HEK293T (cell line): ENCODE measurements around the gene GRPEL2.
"Not testable (repeated sequence)": the region's sequence is repeated elsewhere in the genome, so short reads cannot be mapped to it uniquely, and the experiment has no call there.

Experiments
- CTCF ChIA-PET: fragments of 350-600 bp; formaldehyde crosslinking; extraction: SDS; loops from one replicate; lab custom pipeline; 2021; ENCODE audit warnings: antibody characterized with exemption, inconsistent platforms; lab: Yijun Ruan, JAX
- POLR2A ChIA-PET: fragments of 350-600 bp; formaldehyde crosslinking; extraction: SDS; loops from one replicate; lab custom pipeline; 2020; ENCODE audit warnings: antibody characterized with exemption, inconsistent platforms; lab: Yijun Ruan, JAX
- DNase-seq: peaks from one replicate; pipeline ENCODE4 v3.0.0; 2012; ENCODE audit warnings: mixed read lengths; ENCODE audit errors: extremely low spot score
- ARNT ChIP-seq: fragments of 450-650 bp; IDR thresholded peaks from 2 replicates; pipeline ENCODE4 v1.6.1; 2017; ENCODE audit warnings: mild to moderate bottlenecking
- BHLHE40 ChIP-seq: fragments of 450-650 bp; IDR thresholded peaks from 2 replicates; pipeline ENCODE4 v1.6.1; 2016; ENCODE audit warnings: mild to moderate bottlenecking, moderate library complexity, borderline replicate concordance
- CTBP1 ChIP-seq: fragments of 450-650 bp; IDR thresholded peaks from 2 replicates; pipeline ENCODE4 v1.6.1; 2016; ENCODE audit warnings: borderline replicate concordance
- ELF4 ChIP-seq: fragments of 450-650 bp; IDR thresholded peaks from 2 replicates; pipeline ENCODE4 v1.6.1; 2017; ENCODE audit warnings: antibody characterized with exemption
- FOXA1 ChIP-seq: fragments of 450-650 bp; IDR thresholded peaks from 2 replicates; pipeline ENCODE4 v1.6.1; 2016; ENCODE audit warnings: mild to moderate bottlenecking
- FOXK2 ChIP-seq: fragments of 450-650 bp; IDR thresholded peaks from 2 replicates; pipeline ENCODE4 v1.6.1; 2016; ENCODE audit warnings: mild to moderate bottlenecking
- FOXM1 ChIP-seq: fragments of 450-650 bp; IDR thresholded peaks from 2 replicates; pipeline ENCODE4 v1.6.1; 2017; ENCODE audit warnings: mild to moderate bottlenecking, borderline replicate concordance
- HDGF ChIP-seq: fragments of 450-650 bp; IDR thresholded peaks from 2 replicates; pipeline ENCODE4 v1.6.1; 2017; ENCODE audit warnings: antibody characterized with exemption, borderline replicate concordance
- L3MBTL2 ChIP-seq: fragments of 450-650 bp; conservative IDR thresholded peaks from 2 replicates; pipeline ENCODE4 v1.6.1; 2016; ENCODE audit warnings: mild to moderate bottlenecking
- LEF1 ChIP-seq: fragments of 450-650 bp; IDR thresholded peaks from 2 replicates; pipeline ENCODE4 v1.6.1; 2017; ENCODE audit warnings: mild to moderate bottlenecking, borderline replicate concordance
- NFRKB ChIP-seq: fragments of 450-650 bp; IDR thresholded peaks from 2 replicates; pipeline ENCODE4 v1.6.1; 2016; ENCODE audit warnings: mild to moderate bottlenecking, moderate library complexity
- SP1 ChIP-seq: fragments of 450-650 bp; IDR thresholded peaks from 2 replicates; pipeline ENCODE4 v1.6.1; 2017
- SUZ12 ChIP-seq: fragments of 450-650 bp; IDR thresholded peaks from 2 replicates; pipeline ENCODE4 v1.6.1; 2016; ENCODE audit warnings: mild to moderate bottlenecking
- TARDBP ChIP-seq: fragments of 450-650 bp; IDR thresholded peaks from 2 replicates; pipeline ENCODE4 v1.6.1; 2016
- ZNF384 ChIP-seq: fragments of 450-650 bp; IDR thresholded peaks from 2 replicates; pipeline ENCODE4 v1.6.1; 2016
- TF ChIP-seq, protein P1 (sequence below): fragments of 450-650 bp; IDR thresholded peaks from 2 replicates; pipeline ENCODE4 v1.6.1; 2016

The GRPEL2 gene

DNA sequence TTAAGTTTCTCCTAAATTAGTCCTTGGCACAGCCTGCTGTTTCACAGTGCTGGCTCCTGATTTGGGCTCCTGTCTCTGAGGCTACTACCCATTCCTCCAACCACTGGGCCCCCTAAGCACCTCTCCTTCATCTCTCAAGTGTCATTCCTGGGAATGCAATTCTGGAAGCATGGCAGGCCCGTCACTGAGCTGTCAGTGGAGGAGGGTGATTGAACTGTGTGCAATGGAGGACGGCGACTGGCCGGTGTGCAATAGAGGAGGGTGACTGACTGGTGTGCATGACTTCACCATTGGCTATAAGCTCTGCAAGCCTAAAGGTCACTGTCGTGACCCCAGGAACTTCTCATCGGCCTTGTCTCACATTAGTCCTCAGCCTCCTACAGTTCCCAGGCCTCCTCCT lies 46.2 kb downstream of the GRPEL2 start:
- CTCF ChIA-PET = interaction anchor here (0.7 kb wide), 1 partner anchor 42 kb away, joined by 3 read pairs; no protein-coding TSS in a partner anchor

DNA sequence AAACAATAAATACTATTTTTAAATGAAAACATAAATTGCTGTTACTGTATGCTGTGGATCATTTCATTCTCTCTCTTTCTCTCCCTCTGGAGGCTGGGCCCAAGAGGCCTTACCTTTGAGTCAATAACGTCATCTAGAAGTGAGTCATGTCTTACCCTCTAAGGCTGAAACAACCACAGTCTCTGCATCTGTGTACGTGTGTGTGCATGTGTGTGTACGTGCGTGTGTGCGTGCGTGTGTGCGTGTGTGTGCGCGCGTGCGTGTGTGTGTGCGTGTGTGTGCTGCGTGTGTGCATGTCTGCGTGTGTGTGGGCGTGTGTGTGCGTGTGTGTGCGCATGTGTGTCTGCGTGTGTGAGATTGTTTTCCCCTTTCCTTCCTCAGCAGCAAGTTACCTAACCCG lies 47.4 kb downstream of the GRPEL2 start:
- TF ChIP-seq, protein P1, sequence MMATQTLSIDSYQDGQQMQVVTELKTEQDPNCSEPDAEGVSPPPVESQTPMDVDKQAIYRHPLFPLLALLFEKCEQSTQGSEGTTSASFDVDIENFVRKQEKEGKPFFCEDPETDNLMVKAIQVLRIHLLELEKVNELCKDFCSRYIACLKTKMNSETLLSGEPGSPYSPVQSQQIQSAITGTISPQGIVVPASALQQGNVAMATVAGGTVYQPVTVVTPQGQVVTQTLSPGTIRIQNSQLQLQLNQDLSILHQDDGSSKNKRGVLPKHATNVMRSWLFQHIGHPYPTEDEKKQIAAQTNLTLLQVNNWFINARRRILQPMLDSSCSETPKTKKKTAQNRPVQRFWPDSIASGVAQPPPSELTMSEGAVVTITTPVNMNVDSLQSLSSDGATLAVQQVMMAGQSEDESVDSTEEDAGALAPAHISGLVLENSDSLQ = no peak
- TF ChIP-seq NFRKB = no peak
- no peak for TF ChIP-seq HDGF
- TF ChIP-seq BHLHE40 = no peak
- TF ChIP-seq SP1 = no peak
- no peak for TF ChIP-seq CTBP1
- no peak for TF ChIP-seq ELF4
- TF ChIP-seq ARNT = no peak
- no peak for TF ChIP-seq FOXA1
- no peak for TF ChIP-seq ZNF384
- no peak for TF ChIP-seq TARDBP
- TF ChIP-seq L3MBTL2 = no peak
- TF ChIP-seq LEF1 = no peak
- TF ChIP-seq FOXK2 = no peak
- TF ChIP-seq SUZ12 = no peak
- TF ChIP-seq FOXM1 = no peak
- POLR2A ChIA-PET = no interaction called here
- CTCF ChIA-PET = no interaction called here
- no peak for DNase-seq

More for the DNA sequence above, 46.2 kb downstream of the GRPEL2 start:
- TF ChIP-seq BHLHE40 = no peak
- no peak for TF ChIP-seq CTBP1
- no peak for TF ChIP-seq TARDBP
- TF ChIP-seq NFRKB = no peak
- TF ChIP-seq L3MBTL2 = no peak
- TF ChIP-seq ELF4 = no peak
- TF ChIP-seq SP1 = no peak
- TF ChIP-seq SUZ12 = no peak
- no peak for TF ChIP-seq LEF1
- TF ChIP-seq FOXM1 = no peak
- TF ChIP-seq HDGF = no peak
- TF ChIP-seq ZNF384 = no peak
- TF ChIP-seq FOXK2 = no peak
- no peak for TF ChIP-seq FOXA1
- TF ChIP-seq, protein P1 = no peak
- no peak for DNase-seq
- POLR2A ChIA-PET = no interaction called here

DNA sequence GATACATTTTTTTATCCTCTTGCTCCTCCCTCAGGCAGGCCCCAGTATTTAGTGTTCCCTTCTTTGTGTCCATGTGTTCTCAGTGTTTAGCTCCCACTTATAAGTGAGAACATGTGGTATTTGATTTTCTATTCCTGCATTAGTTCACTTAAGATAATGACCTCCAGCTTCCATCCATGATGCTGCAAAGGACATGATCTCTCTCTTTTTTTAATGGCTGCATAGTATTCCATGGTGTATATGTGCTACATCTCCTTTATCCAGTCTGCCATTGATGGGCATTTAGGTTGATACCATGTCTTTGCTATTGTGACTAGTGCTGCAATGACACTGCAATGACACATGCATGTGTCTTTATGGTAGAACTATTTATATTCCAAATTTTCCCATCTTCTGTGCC lies 49.7 kb downstream of the GRPEL2 start:
- CTCF ChIA-PET = interaction anchor here (0.7 kb wide), 2 partner anchors 14 to 28 kb away, joined by 3 read pairs; no protein-coding TSS in a partner anchor
- DNase-seq, POLR2A ChIA-PET: not testable (repeated sequence)

DNA sequence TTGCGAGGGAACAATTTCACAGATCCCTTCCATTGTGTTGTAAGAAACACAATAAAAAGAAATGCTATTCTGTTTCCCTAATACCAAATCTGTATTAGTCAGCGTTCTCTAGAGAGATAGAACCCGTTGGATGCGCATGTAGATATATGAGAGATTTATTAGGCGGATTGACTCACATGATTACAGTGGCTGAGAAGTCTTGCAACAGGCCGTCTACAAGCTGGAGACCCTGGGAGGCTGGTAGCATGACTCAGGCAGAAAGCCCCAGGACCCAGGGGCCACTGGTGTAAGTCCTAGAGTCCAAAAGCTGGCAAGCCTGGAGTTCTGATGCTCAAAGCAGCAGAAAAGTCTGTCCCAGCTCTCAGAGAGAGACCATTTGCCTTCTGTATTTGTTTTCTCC lies 52.2 kb downstream of the GRPEL2 start:
- DNase-seq = no peak
- ChIA-PET POLR2A (no interaction called here), CTCF (interaction anchor here (1.1 kb wide), 1 partner anchor 30 kb away, joined by 3 read pairs; no protein-coding TSS in a partner anchor)
- no peak for TF ChIP-seq TARDBP
- no peak for TF ChIP-seq ELF4
- TF ChIP-seq ARNT = no peak
- TF ChIP-seq BHLHE40 = no peak
- no peak for TF ChIP-seq FOXK2
- TF ChIP-seq LEF1 = no peak
- no peak for TF ChIP-seq SP1
- TF ChIP-seq, protein P1 = no peak
- no peak for TF ChIP-seq FOXM1
- no peak for TF ChIP-seq NFRKB

DNA sequence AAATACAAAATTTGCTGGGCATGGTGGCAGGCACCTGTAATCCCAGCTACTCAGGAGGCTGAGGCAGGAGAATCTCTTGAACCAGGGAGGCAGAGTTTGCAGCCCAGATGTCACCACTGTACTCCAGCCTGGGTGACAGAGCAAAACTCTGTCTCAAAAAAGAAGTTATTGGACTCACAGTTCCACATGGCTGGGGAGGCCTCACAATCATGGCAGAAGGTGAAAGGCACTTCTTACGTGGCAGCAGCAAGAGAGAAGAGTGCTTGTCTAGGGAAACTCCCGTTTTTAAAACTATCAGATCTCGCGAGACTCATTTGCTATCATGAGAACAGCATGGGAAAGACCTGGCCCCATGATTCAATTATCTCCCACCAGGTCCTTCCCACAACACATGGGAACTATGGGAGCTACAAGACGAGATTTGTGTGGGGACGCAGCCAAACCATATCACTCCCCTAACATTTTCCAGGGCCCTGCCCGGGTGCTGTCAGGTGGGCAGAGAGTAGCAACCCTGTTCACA lies 53.5 kb downstream of the GRPEL2 start:
- POLR2A ChIA-PET, CTCF ChIA-PET, DNase-seq: not testable (repeated sequence)

DNA sequence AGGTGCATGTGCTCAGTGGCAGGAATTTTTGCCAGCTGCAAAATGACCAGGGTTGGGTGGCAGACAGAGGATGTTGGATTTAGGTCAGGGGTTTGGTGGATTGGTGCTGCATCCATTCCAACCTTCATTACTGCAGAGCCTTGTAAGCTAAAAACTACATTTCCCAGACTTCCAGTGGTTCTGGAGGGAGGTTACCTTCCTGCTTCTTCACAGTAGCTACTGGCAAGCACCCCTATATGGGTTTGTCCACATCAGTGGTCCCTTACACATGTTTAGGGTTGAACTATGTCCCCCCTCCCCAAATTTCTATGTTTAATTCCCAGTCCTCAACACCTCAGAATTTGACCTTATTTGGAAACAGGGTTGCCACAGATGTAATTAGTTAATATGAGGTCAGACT lies 54.5 kb downstream of the GRPEL2 start:
- DNase-seq = no peak
- ChIA-PET POLR2A (interaction anchor here (1.6 kb wide), 1 partner anchor 20 kb away, joined by 3 read pairs; no protein-coding TSS in a partner anchor), CTCF (interaction anchor here (1.3 to 1.5 kb wide), 2 partner anchors 18 to 28 kb away, joined by 3 to 7 read pairs; no protein-coding TSS in a partner anchor)
- TF ChIP-seq SP1 (no peak), TARDBP (no peak), LEF1 (no peak), SUZ12 (no peak), FOXM1 (no peak), CTBP1 (no peak), L3MBTL2 (no peak), ARNT (no peak), ZNF384 (no peak), FOXK2 (no peak), FOXA1 (no peak), ELF4 (no peak), BHLHE40 (no peak), HDGF (no peak), NFRKB (no peak)
- TF ChIP-seq, protein P1 = no peak
